ENCODE data around the gene RPIA. TPM values are rescaled to one million over a fixed set of nuclear protein-coding genes. Genes with fewer than 3 reads are reported as not detected.

RPIA gene
- total and polyA plus RNA-seq, 9 of the 15 experiments (the other 6 are each of a cell fraction or from before 2014, with no cell fraction given): 7.8 to 41.2 (median 25.8) TPM

GRCh38 chr2:88735133-88735532 lies 43.7 kb downstream of the RPIA start:
- ATAC-seq: no peak
- intact Hi-C loops (cut with micrococcal nuclease) (no loop called here), in situ Hi-C loops (cut with MboI) (no loop called here)
- Histone ChIP-seq H3K4me1 (replicated peaks in 1 of 2; ENCODE audit: control insufficient read depth in 2 of 2, insufficient read depth in 2 of 2, low read length in 2 of 2) (peaks cover 3 to 10% of the 10 kb centered on the region in 2 experiments; a peak in 3 of 5 replicates), H2AFZ (ENCODE audit: low read depth, low read length) (no peak overlapping the region), H4K20me1 (replicated peaks; ENCODE audit: control insufficient read depth, insufficient read depth, low read length) (no peaks in the 10 kb centered on the region), H3K4me3 (no peak overlapping the region), H3K79me2 (ENCODE audit: control insufficient read depth, insufficient read depth, low read length) (no peaks in the 10 kb centered on the region; the same call in 2 of the 3 replicates), H3K27me3 (ENCODE audit: control insufficient read depth in 2 of 2, insufficient read depth in 2 of 2, low read length in 2 of 2) (no peaks in the 10 kb centered on the region), H3K27ac (ENCODE audit: extremely low read depth, low read depth, low read length) (0 out of 3 replicates have a peak overlapping the region, but pooled peaks have one; percentile 2), H3K4me2 (ENCODE audit: insufficient read depth, low read length) (no peak overlapping the region), H3K9ac (ENCODE audit: insufficient read depth in 1 of 2, low read depth in 2 of 2, low read length in 2 of 2) (no peak overlapping the region), H3K9me1 (ENCODE audit: control insufficient read depth, insufficient read depth, low read length) (peaks cover 3% of the 10 kb centered on the region), H3K36me3 (ENCODE audit: control insufficient read depth, insufficient read depth, low read length) (peaks cover 62% of the 10 kb centered on the region), H3K9me3 (replicated peaks; ENCODE audit: control insufficient read depth, insufficient read depth, low read depth, low read length) (no peaks in the 10 kb centered on the region)
- FAIRE-seq: no peak
- TF ChIP-seq MAFG (tag; conservative IDR thresholded peaks at IDR 0.05): peak; percentile 53
- TF ChIP-seq ZNF316 (IDR thresholded peaks at IDR 0.05): peak; percentile 77
- TF ChIP-seq C11orf30 (IDR thresholded peaks at IDR 0.05; ENCODE audit: low read depth): peak; percentile 68
- TF ChIP-seq BACH1 (tag; IDR thresholded peaks at IDR 0.05): no peak
- TF ChIP-seq PRPF4 (IDR thresholded peaks at IDR 0.05; ENCODE audit: insufficient read depth, low read depth, low read length, poor library complexity, severe bottlenecking): no peak
- peak; percentile 37; the same call in 1 of the 2 replicates for TF ChIP-seq MAFK (IDR thresholded peaks at IDR 0.05; ENCODE audit: low read length)
- peak; percentile 33; the same call in 1 of the 2 replicates for TF ChIP-seq MAFF (IDR thresholded peaks at IDR 0.05; ENCODE audit: low read length)
- 66% methylated on average over 4 of the region's 4 CpGs for WGBS (ENCODE audit: insufficient coverage, low coverage, missing lambda C conversion rate)
- BruUV-seq (replicated peaks): no TSS peak
- POLR2A ChIA-PET: interaction anchor here (1.4 to 1.8 kb wide), 2 partner anchors 10 kb away, joined by 4 to 8 read pairs; no protein-coding TSS in a partner anchor
- DNase-seq (ENCODE audit: extremely low read depth in 1 of 4, low spot score in 3 of 4): no peak
- CTCF ChIA-PET (ENCODE audit: low intra/inter-chr PET ratio): no interaction called here
